Measurements from ENCODE around the gene MOAP1.
"Not testable (repeated sequence)": the region's sequence is repeated elsewhere in the genome, so short reads cannot be mapped to it uniquely, and the experiment has no call there.

DNA sequence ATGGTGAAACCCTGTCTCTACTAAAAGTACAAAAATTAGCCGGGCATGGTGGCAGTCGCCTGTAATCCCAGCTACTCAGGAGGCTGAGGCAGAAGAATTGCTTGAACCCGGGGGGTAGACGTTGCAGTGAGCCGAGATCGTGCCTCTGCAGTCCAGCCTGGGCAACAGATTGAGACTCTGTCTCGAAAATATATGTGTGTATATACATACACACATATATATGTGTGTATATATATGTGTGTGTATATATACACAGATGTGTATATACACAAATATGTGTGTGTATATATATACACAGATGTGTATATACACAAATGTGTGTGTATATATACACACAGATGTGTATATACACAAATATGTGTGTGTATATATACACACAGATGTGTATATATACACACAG lies 26.3 kb downstream of the MOAP1 start:
- TF ChIP-seq, protein P1, sequence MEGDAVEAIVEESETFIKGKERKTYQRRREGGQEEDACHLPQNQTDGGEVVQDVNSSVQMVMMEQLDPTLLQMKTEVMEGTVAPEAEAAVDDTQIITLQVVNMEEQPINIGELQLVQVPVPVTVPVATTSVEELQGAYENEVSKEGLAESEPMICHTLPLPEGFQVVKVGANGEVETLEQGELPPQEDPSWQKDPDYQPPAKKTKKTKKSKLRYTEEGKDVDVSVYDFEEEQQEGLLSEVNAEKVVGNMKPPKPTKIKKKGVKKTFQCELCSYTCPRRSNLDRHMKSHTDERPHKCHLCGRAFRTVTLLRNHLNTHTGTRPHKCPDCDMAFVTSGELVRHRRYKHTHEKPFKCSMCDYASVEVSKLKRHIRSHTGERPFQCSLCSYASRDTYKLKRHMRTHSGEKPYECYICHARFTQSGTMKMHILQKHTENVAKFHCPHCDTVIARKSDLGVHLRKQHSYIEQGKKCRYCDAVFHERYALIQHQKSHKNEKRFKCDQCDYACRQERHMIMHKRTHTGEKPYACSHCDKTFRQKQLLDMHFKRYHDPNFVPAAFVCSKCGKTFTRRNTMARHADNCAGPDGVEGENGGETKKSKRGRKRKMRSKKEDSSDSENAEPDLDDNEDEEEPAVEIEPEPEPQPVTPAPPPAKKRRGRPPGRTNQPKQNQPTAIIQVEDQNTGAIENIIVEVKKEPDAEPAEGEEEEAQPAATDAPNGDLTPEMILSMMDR (IDR thresholded peaks at IDR 0.05; ENCODE audit: low read depth, low read length), result not testable (repeated sequence)
- not testable (repeated sequence) for TF ChIP-seq MYC (IDR thresholded peaks at IDR 0.05; ENCODE audit: low read depth, low read length)

All from NB4 (cell line).